ENCODE results near the gene HDC.

The HDC gene

GRCh38 chr15:50252556-50252955 is 13.0 kb downstream of the HDC start:
- no peak for DNase-seq (ENCODE audit: low spot score)

GRCh38 chr15:50251638-50252182 is 13.8 kb downstream of the HDC start:
- no peak for DNase-seq (ENCODE audit: low spot score)

- no peak for DNase-seq (ENCODE audit: low spot score)
These were observed 14.6 kb downstream of the HDC start for GRCh38 chr15:50250760-50251394.

GRCh38 chr15:50249704-50250103 is 15.8 kb downstream of the HDC start:
- DNase-seq (ENCODE audit: low spot score): no peak

GRCh38 chr15:50248994-50249582 is 16.4 kb downstream of the HDC start:
- no peak for DNase-seq (ENCODE audit: low spot score)

GRCh38 chr15:50247819-50248655 is 17.5 kb downstream of the HDC start:
- DNase-seq (ENCODE audit: low spot score): no peak

- no peak for DNase-seq (ENCODE audit: low spot score)
These were observed 18.9 kb downstream of the HDC start for GRCh38 chr15:50246631-50247030.

GRCh38 chr15:50244959-50245624 is 20.4 kb downstream of the HDC start:
- no peak for DNase-seq (ENCODE audit: low spot score)

- no peak for DNase-seq (ENCODE audit: low spot score)
These were observed 21.4 kb downstream of the HDC start for GRCh38 chr15:50244153-50244552.

- no peak for DNase-seq (ENCODE audit: low spot score)
These were observed 23.7 kb downstream of the HDC start for GRCh38 chr15:50241684-50242450.

GRCh38 chr15:50238255-50238654 is 27.3 kb downstream of the HDC start:
- DNase-seq (ENCODE audit: low spot score): no peak

- no peak for DNase-seq (ENCODE audit: low spot score)
These were observed 29.1 kb downstream of the HDC start for GRCh38 chr15:50236433-50236832.

GRCh38 chr15:50235794-50236193 is 29.7 kb downstream of the HDC start:
- no peak for DNase-seq (ENCODE audit: low spot score)

- DNase-seq (ENCODE audit: low spot score): no peak
These were observed 30.8 kb downstream of the HDC start for GRCh38 chr15:50234764-50235163.

GRCh38 chr15:50233192-50233736 is 32.3 kb downstream of the HDC start:
- DNase-seq (ENCODE audit: low spot score): no peak

GRCh38 chr15:50232791-50233190 is 32.7 kb downstream of the HDC start:
- DNase-seq (ENCODE audit: low spot score): no peak

GRCh38 chr15:50231761-50232160 is 33.8 kb downstream of the HDC start:
- DNase-seq (ENCODE audit: low spot score): no peak

GRCh38 chr15:50229336-50229735 is 36.2 kb downstream of the HDC start:
- no peak for DNase-seq (ENCODE audit: low spot score)

- DNase-seq (ENCODE audit: low spot score): no peak
These were observed 36.7 kb downstream of the HDC start for GRCh38 chr15:50228866-50229265.

GRCh38 chr15:50227076-50227475 is 38.5 kb downstream of the HDC start:
- DNase-seq (ENCODE audit: low spot score): no peak

- no peak for DNase-seq (ENCODE audit: low spot score)
These were observed 39.6 kb downstream of the HDC start for GRCh38 chr15:50225938-50226337.
